ENCODE measurements around the gene ANP32E.

- TF ChIP-seq CTCF (IDR thresholded peaks at IDR 0.05) (no peak), POLR2A (IDR thresholded peaks at IDR 0.05) (no peak)
Measured at GRCh38 chr1:150249936-150250335, 14.0 kb upstream of the ANP32E start.

All from ovary (tissue), 3 donors.